Immature natural killer cell (primary cell): ENCODE results near the gene UBR1. TPM values are rescaled to one million over a fixed set of nuclear protein-coding genes. Genes with fewer than 3 reads are reported as not detected.
"Not testable (repeated sequence)": the region's sequence is repeated elsewhere in the genome, so short reads cannot be mapped to it uniquely, and the experiment has no call there.

ENCODE experiments used
- DNase-seq, 3 donors: peaks; one replicate each; pipeline ENCODE4 v3.0.0; 2022; ENCODE audit warnings: mixed read lengths in 1 of 3
- H3K27ac Mint-ChIP-seq, 6 donors: one replicate each; pipeline ENCODE4 v1.8.0; 2020; ENCODE audit warnings: mixed read lengths in 6 of 6, mild to moderate bottlenecking in 5 of 6, inconsistent platforms in 4 of 6, moderate library complexity in 3 of 6
- H3K27me3 Mint-ChIP-seq, 3 donors: one replicate each; pipeline ENCODE4 v1.8.0; 2020 to 2021; ENCODE audit warnings: low read depth in 3 of 3, mild to moderate bottlenecking in 3 of 3, mixed read lengths in 3 of 3, moderate library complexity in 3 of 3, inconsistent platforms in 1 of 3
- H3K36me3 Mint-ChIP-seq, 3 donors: one replicate each; pipeline ENCODE4 v1.8.0; 2020; ENCODE audit warnings: mixed read lengths in 3 of 3, inconsistent platforms in 2 of 3, mild to moderate bottlenecking in 2 of 3
- H3K4me1 Mint-ChIP-seq, 2 donors: one replicate each; pipeline ENCODE4 v1.8.0; 2020; ENCODE audit warnings: inconsistent platforms in 2 of 2, mild to moderate bottlenecking in 2 of 2, mixed read lengths in 2 of 2, moderate library complexity in 1 of 2
- H3K4me3 Mint-ChIP-seq, 5 donors: one replicate each; pipeline ENCODE4 v1.8.0; 2020; ENCODE audit warnings: mild to moderate bottlenecking in 5 of 5, mixed read lengths in 5 of 5, inconsistent platforms in 3 of 5, moderate library complexity in 3 of 5
- H3K9me3 Mint-ChIP-seq, 6 donors: one replicate each; pipeline ENCODE4 v1.8.0; 2020; ENCODE audit warnings: mild to moderate bottlenecking in 6 of 6, mixed read lengths in 6 of 6, inconsistent platforms in 4 of 6, moderate library complexity in 3 of 6
- polyA plus RNA-seq, 3 donors: library from polyadenylated mRNA; unstranded; fragments of 300-500 nt; fragmentation: Illumina TruSeq; gene quantifications; one replicate each; pipeline ENCODE4 v1.2.3, GENCODE V29; 2021

Gene UBR1
- polyA plus RNA-seq, 3 donors from 2014 or later = 12.1 to 26.5 (median 15.1) TPM

DNA sequence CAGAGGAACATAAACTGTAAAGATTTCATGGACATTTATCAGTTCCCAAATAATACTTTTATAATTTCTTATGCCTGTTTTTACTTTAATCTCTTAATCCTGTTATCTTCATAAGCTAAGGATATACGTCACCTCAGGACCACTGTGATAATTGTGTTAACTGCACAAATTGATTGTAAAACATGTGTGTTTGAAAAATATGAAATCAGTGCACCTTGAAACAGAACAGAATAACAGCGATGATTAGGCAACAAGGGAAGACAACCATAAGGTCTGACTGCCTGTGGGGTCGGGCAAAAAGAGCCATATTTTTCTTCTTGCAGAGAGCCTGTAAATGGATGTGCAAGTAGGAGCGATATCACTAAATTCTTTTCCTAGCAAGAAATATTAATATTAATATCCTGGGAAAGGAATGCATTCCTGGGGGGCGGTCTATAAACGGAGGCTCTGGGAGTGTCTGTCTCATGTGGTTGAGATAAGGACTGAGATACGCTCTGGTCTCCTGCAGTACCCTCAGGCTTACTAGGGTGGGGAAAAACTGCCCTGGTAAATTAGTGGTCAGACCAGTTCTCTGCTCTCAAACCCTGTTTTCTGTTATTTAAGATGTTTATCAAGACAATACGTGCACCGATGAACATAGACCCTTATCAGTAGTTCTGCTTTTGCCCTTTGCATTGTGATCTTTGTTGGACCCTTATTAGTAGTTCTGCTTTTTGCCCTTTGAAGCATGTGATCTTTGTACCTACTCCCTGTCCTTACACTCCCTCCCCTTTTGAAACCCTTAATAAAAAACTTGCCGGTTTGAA, 22.5 kb upstream of the UBR1 start:
- H3K27me3 Mint-ChIP-seq = peaks cover 2 to 10% (median 4%) of the 10 kb centered on the region in 3 donors
- not testable (repeated sequence) for H3K4me3 Mint-ChIP-seq, DNase-seq, H3K27ac Mint-ChIP-seq, H3K9me3 Mint-ChIP-seq, H3K36me3 Mint-ChIP-seq
- H3K4me1 Mint-ChIP-seq = peaks cover 10 to 19% of the 10 kb centered on the region in 2 donors

- H3K36me3 Mint-ChIP-seq = peaks cover 0 to 8% (median 0%) of the 10 kb centered on the region in 3 donors
- peaks cover 4 to 7% (median 5%) of the 10 kb centered on the region in 3 donors for H3K27me3 Mint-ChIP-seq
- no peak overlapping the region for H3K27ac Mint-ChIP-seq
- peaks cover 12 to 19% of the 10 kb centered on the region in 2 donors for H3K4me1 Mint-ChIP-seq
- H3K9me3 Mint-ChIP-seq = peaks cover 0 to 6% (median under 1%) of the 10 kb centered on the region in 6 donors
- no peak for DNase-seq
- H3K4me3 Mint-ChIP-seq = no peak overlapping the region
Measured at GRCh38 chr15:43127752-43128151, 21.9 kb upstream of the UBR1 start.

DNA sequence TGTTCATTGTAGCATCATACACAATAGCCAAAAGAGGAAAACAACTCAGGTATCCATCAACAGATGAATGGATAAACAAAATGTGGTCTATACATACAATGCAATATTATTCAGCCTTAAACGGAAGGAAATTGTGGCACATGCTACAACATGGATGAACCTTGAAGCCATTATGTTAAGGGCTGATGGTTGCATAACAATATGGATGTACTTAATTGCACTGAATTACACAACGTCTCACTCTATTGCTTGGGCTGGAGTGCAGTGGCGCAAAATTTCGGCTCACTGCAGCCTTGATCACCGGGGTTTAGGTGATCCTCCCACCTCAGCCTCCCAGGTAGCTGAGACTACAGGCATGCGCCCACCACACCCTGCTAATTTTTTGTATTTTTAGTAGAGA, 20.5 kb upstream of the UBR1 start:
- Mint-ChIP-seq H3K9me3 (peaks cover 0 to 6% (median under 1%) of the 10 kb centered on the region in 6 donors), H3K4me1 (peaks cover 17 to 22% of the 10 kb centered on the region in 2 donors), H3K27me3 (peaks cover 4 to 7% (median 5%) of the 10 kb centered on the region in 3 donors), H3K27ac (no peak overlapping the region), H3K36me3 (peaks cover 0 to 8% (median 0%) of the 10 kb centered on the region in 3 donors), H3K4me3 (no peak overlapping the region)
- no peak for DNase-seq

DNA sequence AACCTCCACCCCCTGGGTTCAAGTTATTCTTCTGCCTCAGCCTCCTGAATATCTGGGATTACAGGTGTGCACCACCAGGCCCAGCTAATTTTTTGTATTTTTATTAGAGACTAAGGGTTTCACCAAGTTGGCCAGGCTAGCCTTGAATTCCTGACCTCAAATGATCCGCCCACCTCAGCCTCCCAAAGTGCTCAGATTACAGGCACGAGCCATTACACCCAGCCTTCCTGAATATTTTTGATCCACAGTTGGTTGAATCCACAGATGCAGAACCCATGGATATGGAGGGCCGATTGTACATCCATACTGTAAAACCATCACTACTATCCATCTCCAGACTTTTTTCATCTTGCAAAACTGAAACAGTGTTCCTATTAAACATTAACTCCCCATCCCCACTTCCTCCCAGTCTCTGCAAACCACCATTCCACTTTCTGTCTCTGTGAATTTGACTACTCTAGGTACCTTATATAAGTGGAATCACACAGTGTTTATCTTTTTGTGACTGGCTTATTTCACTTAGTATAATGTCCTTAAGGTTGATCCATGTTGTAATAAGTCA, 19.3 kb upstream of the UBR1 start:
- DNase-seq = no peak
- Mint-ChIP-seq H3K4me1 (peaks cover 17 to 22% of the 10 kb centered on the region in 2 donors), H3K27ac (no peak overlapping the region), H3K4me3 (peak overlapping the region in 1 of 5 donors; percentile 43), H3K9me3 (peaks cover 0 to 6% (median under 1%) of the 10 kb centered on the region in 6 donors), H3K27me3 (peaks cover 1 to 7% (median 6%) of the 10 kb centered on the region in 3 donors), H3K36me3 (peaks cover 0 to 8% (median 0%) of the 10 kb centered on the region in 3 donors)

DNA sequence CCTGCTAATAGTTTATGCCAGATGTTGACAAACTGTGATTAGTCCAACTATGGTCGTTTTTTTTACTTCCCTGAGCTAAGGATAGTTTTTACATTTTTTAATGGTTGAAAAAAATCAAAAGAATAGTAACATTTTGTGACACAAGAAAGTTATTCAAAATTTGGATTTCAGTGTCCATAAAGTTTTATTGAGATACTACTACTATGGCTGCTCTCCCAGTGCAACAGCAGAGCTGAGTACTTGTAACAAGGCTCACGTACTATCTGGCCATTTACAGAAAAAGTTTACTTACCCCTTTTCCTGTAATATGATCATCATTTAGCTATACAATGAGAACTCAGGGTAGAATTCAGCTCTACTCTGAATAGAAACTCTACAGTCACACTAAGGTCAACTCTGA, 16.0 kb upstream of the UBR1 start:
- H3K27ac Mint-ChIP-seq = peak overlapping the region in 5 of 6 donors; percentile 91 to 98 (median 96)

GRCh38 chr15:43118829-43119228, 13.0 kb upstream of the UBR1 start:
- DNase-seq = no peak
- H3K27me3 Mint-ChIP-seq = peaks cover 1 to 9% (median 3%) of the 10 kb centered on the region in 3 donors
- H3K4me1 Mint-ChIP-seq = peaks cover 17 to 19% of the 10 kb centered on the region in 2 donors
- H3K4me3 Mint-ChIP-seq = no peak overlapping the region
- H3K36me3 Mint-ChIP-seq = peaks cover 0 to 4% (median 0%) of the 10 kb centered on the region in 3 donors
- H3K27ac Mint-ChIP-seq = peak overlapping the region in 1 of 6 donors; percentile 8
- H3K9me3 Mint-ChIP-seq = no peaks in the 10 kb centered on the region

More for the DNA sequence above, 16.0 kb upstream of the UBR1 start:
- Mint-ChIP-seq H3K4me3 (peak overlapping the region; percentile 91 to 98 (median 93)), H3K9me3 (no peaks in the 10 kb centered on the region), H3K27me3 (peaks cover 3 to 5% (median 3%) of the 10 kb centered on the region in 3 donors), H3K36me3 (no peaks in the 10 kb centered on the region), H3K4me1 (peaks cover 17 to 22% of the 10 kb centered on the region in 2 donors)
- DNase-seq = no peak

GRCh38 chr15:43118286-43118685, 12.4 kb upstream of the UBR1 start:
- H3K27me3 Mint-ChIP-seq = peaks cover 1 to 9% (median 3%) of the 10 kb centered on the region in 3 donors
- H3K27ac Mint-ChIP-seq = no peak overlapping the region

DNA sequence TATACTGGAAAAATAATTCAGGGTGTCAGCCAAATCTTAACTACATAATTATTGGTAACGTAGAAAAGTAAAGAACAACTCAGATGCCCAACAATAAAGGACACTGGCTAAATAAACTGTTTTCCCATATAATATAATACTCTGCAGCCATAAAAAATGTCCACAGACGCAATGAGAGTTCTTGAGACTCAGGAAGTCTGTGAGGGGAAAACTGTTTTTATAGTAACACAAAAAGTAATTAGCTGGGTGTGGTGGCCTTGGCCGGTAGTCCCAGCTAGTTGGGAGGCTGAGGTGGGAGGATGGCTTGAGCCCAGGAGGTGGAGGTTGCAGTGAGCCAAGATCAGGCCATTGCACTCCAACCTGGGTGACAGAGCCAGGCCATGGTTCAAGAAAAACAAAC, 5.5 kb upstream of the UBR1 start:
- Mint-ChIP-seq H3K9me3 (no peaks in the 10 kb centered on the region), H3K36me3 (peaks cover 0 to 7% (median 0%) of the 10 kb centered on the region in 3 donors), H3K4me3 (no peak overlapping the region), H3K27me3 (peaks cover 0 to 4% (median 1%) of the 10 kb centered on the region in 3 donors), H3K4me1 (peaks cover 4 to 9% of the 10 kb centered on the region in 2 donors), H3K27ac (no peak overlapping the region)
- DNase-seq = no peak

More at GRCh38 chr15:43118286-43118685, 12.4 kb upstream of the UBR1 start:
- Mint-ChIP-seq H3K4me3 (no peak overlapping the region), H3K36me3 (peaks cover 0 to 4% (median 0%) of the 10 kb centered on the region in 3 donors), H3K9me3 (no peaks in the 10 kb centered on the region), H3K4me1 (peaks cover 14% of the 10 kb centered on the region in 2 donors)
- no peak for DNase-seq

DNA sequence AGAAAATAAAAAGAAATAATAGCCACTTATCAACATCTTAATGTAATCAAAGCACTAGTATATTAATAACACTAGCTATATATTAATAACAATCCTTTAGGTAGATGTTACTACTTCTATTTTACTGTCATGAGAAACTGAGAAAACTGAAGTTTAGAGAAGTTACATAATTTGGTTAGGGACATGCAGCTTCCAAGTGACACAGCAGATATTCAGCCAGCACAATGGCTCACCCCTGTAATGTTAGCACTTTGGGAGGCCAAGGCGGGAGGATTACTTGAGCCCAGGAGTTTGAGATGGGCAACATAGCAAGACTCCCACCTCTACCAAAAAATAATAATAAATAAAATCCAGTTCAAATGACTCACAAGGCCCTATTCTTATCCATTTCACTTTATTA, 1.9 kb upstream of the UBR1 start:
- Mint-ChIP-seq H3K27me3 (peaks cover 0 to 11% (median 9%) of the 10 kb centered on the region in 3 donors), H3K4me1 (peaks cover 36 to 45% of the 10 kb centered on the region in 2 donors), H3K4me3 (no peak overlapping the region), H3K36me3 (peaks cover 0 to 3% (median under 1%) of the 10 kb centered on the region in 3 donors), H3K27ac (peak overlapping the region in 1 of 6 donors; percentile 16), H3K9me3 (no peaks in the 10 kb centered on the region)
- DNase-seq = no peak

- H3K27me3 Mint-ChIP-seq = peaks cover 0 to 11% (median 9%) of the 10 kb centered on the region in 3 donors
- H3K4me1 Mint-ChIP-seq = peaks cover 46 to 55% of the 10 kb centered on the region in 2 donors
- H3K9me3 Mint-ChIP-seq = no peaks in the 10 kb centered on the region
- H3K4me3 Mint-ChIP-seq = peak overlapping the region; percentile 96 to 99 (median 96)
- H3K27ac Mint-ChIP-seq = peak overlapping the region; percentile 98 to 100 (median 99)
- no peak for DNase-seq
- peaks cover 6 to 11% (median 8%) of the 10 kb centered on the region in 3 donors for H3K36me3 Mint-ChIP-seq
Measured at GRCh38 chr15:43106486-43106829, 620 bp upstream of the UBR1 start.

DNA sequence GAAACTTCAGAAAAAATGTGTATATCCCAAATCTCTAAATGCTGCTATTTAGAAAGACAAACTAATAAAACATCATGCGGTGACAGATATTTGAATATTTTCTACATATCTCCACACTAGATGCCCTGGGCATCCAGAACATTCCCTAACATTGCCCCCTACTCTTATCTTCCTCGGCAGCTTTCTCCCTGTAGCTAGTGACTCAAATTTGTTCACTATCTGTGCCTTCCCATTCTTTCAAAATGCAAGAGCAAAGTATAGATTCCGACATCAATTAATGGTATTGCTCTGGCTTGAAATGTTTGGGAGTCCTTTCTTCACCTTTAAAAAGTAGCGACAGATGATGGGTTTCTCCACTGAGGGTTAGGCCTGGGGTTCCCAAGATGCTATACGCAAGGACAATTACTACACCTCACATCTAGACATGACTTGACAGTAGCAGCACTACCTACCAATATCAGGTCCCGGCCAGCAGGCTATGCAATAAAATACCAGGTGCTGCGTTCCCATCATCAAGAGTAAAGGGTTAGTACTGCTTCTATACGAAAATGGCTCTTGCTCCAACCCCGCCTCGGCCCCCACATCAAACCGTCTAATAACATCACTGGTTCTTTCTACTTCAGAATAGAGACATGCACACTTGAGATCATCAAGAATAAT, 631 bp downstream of the UBR1 start:
- Mint-ChIP-seq H3K4me3 (peak overlapping the region; percentile 96 to 99 (median 96)), H3K9me3 (no peaks in the 10 kb centered on the region), H3K27ac (peak overlapping the region; percentile 98 to 100 (median 99)), H3K4me1 (peaks cover 56 to 67% of the 10 kb centered on the region in 2 donors), H3K27me3 (peaks cover 1 to 13% (median 9%) of the 10 kb centered on the region in 3 donors), H3K36me3 (peaks cover 10 to 18% (median 11%) of the 10 kb centered on the region in 3 donors)
- no peak for DNase-seq

DNA sequence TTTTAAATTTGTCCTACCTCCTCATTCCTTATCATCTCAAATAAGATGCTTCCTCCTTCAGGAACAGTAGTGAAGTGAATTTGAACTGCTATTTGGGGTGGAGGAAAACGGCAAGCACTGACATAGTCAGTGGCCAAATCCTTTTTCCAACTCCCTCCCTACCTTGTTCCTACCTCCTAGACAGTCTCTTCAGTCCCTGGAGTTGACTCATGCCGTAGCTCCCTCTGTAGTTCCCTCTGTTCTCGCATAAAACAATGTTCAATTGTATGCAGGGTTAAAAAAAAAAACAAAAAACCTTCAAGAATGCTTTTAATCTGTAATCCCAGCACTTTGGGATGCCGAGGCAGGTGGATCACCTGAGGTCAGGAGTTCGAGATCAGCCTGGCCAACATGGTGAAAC, 1.4 kb downstream of the UBR1 start:
- H3K27ac Mint-ChIP-seq = peak overlapping the region; percentile 29 to 85 (median 65)
- peak overlapping the region; percentile 38 to 66 (median 50) for H3K4me3 Mint-ChIP-seq
- no peaks in the 10 kb centered on the region for H3K9me3 Mint-ChIP-seq
- no peak for DNase-seq
- H3K4me1 Mint-ChIP-seq = peaks cover 60 to 75% of the 10 kb centered on the region in 2 donors
- peaks cover 12 to 21% (median 13%) of the 10 kb centered on the region in 3 donors for H3K36me3 Mint-ChIP-seq
- H3K27me3 Mint-ChIP-seq = peaks cover 1 to 13% (median 9%) of the 10 kb centered on the region in 3 donors

- Mint-ChIP-seq H3K4me3 (peak overlapping the region; percentile 38 to 66 (median 50)), H3K9me3 (no peaks in the 10 kb centered on the region), H3K27me3 (peaks cover 1 to 13% (median 9%) of the 10 kb centered on the region in 3 donors), H3K27ac (peak overlapping the region; percentile 29 to 85 (median 65)), H3K36me3 (peaks cover 12 to 21% (median 13%) of the 10 kb centered on the region in 3 donors), H3K4me1 (peaks cover 60 to 77% of the 10 kb centered on the region in 2 donors)
- DNase-seq = no peak
Measured at GRCh38 chr15:43103907-43104306, 1.9 kb downstream of the UBR1 start.
